Measurements from ENCODE around the gene EFCAB11. TPM values are rescaled to one million over a fixed set of nuclear protein-coding genes. Genes with fewer than 3 reads are reported as not detected.

Gene EFCAB11
- total and polyA plus RNA-seq, 2 experiments from 2014 or later: 7.7 to 24.6 TPM

DNA sequence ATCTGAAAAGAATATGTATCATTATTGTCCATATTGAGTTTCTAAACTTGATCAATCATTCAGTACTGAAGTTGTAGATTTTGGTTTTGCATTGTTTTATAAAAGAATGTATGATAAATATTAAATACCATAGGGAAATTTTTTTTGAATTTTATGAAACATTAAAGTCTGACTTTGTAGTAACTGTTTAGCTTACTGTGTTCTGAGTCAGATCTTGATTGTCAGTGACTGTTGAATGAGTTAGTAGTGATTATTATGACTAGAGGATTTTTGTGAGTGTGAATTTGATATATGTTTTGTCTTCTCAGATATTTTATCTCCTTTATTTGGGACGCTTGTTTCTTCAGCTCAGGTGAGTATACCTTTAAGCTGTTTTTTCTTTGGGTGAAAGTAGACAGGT lies 11.3 kb upstream of the EFCAB11 start:
- Histone ChIP-seq H3K4me3 (no peak overlapping the region), H3K27me3 (ENCODE audit: insufficient read depth) (no peaks in the 10 kb centered on the region), H4K20me1 (replicated peaks; ENCODE audit: insufficient read depth) (peaks cover 16% of the 10 kb centered on the region), H2AFZ (no peak overlapping the region), H3K9me2 (ENCODE audit: insufficient read depth) (no peaks in the 10 kb centered on the region), H3K4me2 (no peak overlapping the region), H3K79me2 (replicated peaks; ENCODE audit: insufficient read depth) (peaks cover 11% of the 10 kb centered on the region), H3K4me1 (ENCODE audit: insufficient read depth) (peaks cover 3% of the 10 kb centered on the region; the same call in 1 of the 2 replicates), H3K36me3 (ENCODE audit: insufficient read depth) (peaks cover 31% of the 10 kb centered on the region), H3F3A (replicated peaks; ENCODE audit: low read depth) (no peaks in the 10 kb centered on the region), H3K27ac (ENCODE audit: low read depth) (no peak overlapping the region)
- TF ChIP-seq ZNF331 (CRISPR knock-in tag; IDR thresholded peaks at IDR 0.05; ENCODE audit: low read depth) (no peak), NANOG (IDR thresholded peaks at IDR 0.05; ENCODE audit: borderline replicate concordance) (no peak)
- no peak for DNase-seq (ENCODE audit: low spot score)
- no peak for ATAC-seq
- Mint-ChIP-seq H3K27me3 (ENCODE audit: insufficient read depth, low read depth, poor library complexity) (peaks cover 7% of the 10 kb centered on the region), H3K4me1 (peaks cover 3% of the 10 kb centered on the region; the same call in 2 of the 3 replicates), H3K36me3 (ENCODE audit: low read depth) (peaks cover 46% of the 10 kb centered on the region), H3K27ac (no peak overlapping the region), H3K4me3 (no peak overlapping the region), H3K9me3 (no peaks in the 10 kb centered on the region)

DNA sequence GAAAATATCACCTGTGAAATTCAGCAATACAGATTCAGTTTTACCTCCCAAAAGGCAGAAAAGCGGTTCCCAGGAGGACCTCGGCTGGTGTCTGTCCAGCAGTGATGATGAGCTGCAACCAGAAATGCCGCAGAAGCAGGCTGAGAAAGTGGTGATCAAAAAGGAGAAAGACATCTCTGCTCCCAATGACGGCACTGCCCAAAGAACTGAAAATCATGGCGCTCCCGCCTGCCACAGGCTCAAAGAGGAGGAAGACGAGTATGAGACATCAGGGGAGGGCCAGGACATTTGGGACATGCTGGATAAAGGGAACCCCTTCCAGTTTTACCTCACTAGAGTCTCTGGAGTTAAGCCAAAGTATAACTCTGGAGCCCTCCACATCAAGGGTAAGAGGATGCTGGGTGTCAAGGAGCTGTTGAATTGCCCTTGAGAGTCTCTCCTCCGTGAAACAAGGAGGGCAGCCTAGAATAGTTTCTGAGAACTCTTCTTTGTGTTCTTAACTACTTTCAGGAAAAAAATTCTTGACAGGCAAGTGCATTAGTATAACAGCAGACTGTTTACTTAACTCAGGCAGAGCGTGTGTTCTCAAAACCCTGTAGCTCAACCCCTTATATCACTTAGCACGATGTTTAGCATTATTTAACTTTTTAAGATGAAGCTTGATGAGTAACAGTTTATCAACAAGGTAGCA lies 8.9 kb upstream of the EFCAB11 start:
- Histone ChIP-seq H3K4me2 (no peak overlapping the region), H3K4me3 (no peak overlapping the region), H3F3A (replicated peaks; ENCODE audit: low read depth) (no peaks in the 10 kb centered on the region), H3K27me3 (ENCODE audit: insufficient read depth) (no peaks in the 10 kb centered on the region), H2AFZ (no peak overlapping the region), H3K36me3 (ENCODE audit: insufficient read depth) (peaks cover 30% of the 10 kb centered on the region), H3K4me1 (ENCODE audit: insufficient read depth) (peaks cover 18% of the 10 kb centered on the region; the same call in 1 of the 2 replicates), H3K27ac (ENCODE audit: low read depth) (no peak overlapping the region), H3K9me2 (ENCODE audit: insufficient read depth) (no peaks in the 10 kb centered on the region), H3K79me2 (replicated peaks; ENCODE audit: insufficient read depth) (peaks cover 25% of the 10 kb centered on the region), H4K20me1 (replicated peaks; ENCODE audit: insufficient read depth) (peaks cover 11% of the 10 kb centered on the region)
- peaks cover 13% of the 10 kb centered on the region for H3K4me1 Mint-ChIP-seq
- peaks cover under 1% of the 10 kb centered on the region; the same call in 2 of the 3 replicates for H3K9me3 Mint-ChIP-seq
- H3K27me3 Mint-ChIP-seq (ENCODE audit: insufficient read depth, low read depth, poor library complexity): peaks cover 7% of the 10 kb centered on the region
- H3K27ac Mint-ChIP-seq: no peak overlapping the region
- H3K4me3 Mint-ChIP-seq: no peak overlapping the region
- DNase-seq (ENCODE audit: low spot score) (no peak), ATAC-seq (no peak)
- H3K36me3 Mint-ChIP-seq (ENCODE audit: low read depth): peaks cover 43% of the 10 kb centered on the region
- TF ChIP-seq JUNB (IDR thresholded peaks at IDR 0.05; ENCODE audit: unreplicated experiment): no peak
- TF ChIP-seq, protein P1, sequence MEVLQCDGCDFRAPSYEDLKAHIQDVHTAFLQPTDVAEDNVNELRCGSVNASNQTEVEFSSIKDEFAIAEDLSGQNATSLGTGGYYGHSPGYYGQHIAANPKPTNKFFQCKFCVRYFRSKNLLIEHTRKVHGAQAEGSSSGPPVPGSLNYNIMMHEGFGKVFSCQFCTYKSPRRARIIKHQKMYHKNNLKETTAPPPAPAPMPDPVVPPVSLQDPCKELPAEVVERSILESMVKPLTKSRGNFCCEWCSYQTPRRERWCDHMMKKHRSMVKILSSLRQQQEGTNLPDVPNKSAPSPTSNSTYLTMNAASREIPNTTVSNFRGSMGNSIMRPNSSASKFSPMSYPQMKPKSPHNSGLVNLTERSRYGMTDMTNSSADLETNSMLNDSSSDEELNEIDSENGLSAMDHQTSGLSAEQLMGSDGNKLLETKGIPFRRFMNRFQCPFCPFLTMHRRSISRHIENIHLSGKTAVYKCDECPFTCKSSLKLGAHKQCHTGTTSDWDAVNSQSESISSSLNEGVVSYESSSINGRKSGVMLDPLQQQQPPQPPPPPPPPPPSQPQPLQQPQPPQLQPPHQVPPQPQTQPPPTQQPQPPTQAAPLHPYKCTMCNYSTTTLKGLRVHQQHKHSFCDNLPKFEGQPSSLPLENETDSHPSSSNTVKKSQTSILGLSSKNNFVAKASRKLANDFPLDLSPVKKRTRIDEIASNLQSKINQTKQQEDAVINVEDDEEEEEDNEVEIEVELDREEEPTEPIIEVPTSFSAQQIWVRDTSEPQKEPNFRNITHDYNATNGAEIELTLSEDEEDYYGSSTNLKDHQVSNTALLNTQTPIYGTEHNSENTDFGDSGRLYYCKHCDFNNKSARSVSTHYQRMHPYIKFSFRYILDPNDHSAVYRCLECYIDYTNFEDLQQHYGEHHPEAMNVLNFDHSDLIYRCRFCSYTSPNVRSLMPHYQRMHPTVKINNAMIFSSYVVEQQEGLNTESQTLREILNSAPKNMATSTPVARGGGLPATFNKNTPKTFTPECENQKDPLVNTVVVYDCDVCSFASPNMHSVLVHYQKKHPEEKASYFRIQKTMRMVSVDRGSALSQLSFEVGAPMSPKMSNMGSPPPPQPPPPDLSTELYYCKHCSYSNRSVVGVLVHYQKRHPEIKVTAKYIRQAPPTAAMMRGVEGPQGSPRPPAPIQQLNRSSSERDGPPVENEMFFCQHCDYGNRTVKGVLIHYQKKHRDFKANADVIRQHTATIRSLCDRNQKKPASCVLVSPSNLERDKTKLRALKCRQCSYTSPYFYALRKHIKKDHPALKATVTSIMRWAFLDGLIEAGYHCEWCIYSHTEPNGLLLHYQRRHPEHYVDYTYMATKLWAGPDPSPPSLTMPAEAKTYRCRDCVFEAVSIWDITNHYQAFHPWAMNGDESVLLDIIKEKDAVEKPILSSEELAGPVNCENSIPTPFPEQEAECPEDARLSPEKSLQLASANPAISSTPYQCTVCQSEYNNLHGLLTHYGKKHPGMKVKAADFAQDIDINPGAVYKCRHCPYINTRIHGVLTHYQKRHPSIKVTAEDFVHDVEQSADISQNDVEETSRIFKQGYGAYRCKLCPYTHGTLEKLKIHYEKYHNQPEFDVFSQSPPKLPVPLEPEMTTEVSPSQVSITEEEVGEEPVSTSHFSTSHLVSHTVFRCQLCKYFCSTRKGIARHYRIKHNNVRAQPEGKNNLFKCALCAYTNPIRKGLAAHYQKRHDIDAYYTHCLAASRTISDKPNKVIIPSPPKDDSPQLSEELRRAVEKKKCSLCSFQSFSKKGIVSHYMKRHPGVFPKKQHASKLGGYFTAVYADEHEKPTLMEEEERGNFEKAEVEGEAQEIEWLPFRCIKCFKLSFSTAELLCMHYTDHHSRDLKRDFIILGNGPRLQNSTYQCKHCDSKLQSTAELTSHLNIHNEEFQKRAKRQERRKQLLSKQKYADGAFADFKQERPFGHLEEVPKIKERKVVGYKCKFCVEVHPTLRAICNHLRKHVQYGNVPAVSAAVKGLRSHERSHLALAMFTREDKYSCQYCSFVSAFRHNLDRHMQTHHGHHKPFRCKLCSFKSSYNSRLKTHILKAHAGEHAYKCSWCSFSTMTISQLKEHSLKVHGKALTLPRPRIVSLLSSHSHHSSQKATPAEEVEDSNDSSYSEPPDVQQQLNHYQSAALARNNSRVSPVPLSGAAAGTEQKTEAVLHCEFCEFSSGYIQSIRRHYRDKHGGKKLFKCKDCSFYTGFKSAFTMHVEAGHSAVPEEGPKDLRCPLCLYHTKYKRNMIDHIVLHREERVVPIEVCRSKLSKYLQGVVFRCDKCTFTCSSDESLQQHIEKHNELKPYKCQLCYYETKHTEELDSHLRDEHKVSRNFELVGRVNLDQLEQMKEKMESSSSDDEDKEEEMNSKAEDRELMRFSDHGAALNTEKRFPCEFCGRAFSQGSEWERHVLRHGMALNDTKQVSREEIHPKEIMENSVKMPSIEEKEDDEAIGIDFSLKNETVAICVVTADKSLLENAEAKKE (CRISPR knock-in tag; IDR thresholded peaks at IDR 0.05): no peak
- no peak for TF ChIP-seq CREB1 (CRISPR knock-in tag; IDR thresholded peaks at IDR 0.05; ENCODE audit: low read depth)
- TF ChIP-seq, protein P2, sequence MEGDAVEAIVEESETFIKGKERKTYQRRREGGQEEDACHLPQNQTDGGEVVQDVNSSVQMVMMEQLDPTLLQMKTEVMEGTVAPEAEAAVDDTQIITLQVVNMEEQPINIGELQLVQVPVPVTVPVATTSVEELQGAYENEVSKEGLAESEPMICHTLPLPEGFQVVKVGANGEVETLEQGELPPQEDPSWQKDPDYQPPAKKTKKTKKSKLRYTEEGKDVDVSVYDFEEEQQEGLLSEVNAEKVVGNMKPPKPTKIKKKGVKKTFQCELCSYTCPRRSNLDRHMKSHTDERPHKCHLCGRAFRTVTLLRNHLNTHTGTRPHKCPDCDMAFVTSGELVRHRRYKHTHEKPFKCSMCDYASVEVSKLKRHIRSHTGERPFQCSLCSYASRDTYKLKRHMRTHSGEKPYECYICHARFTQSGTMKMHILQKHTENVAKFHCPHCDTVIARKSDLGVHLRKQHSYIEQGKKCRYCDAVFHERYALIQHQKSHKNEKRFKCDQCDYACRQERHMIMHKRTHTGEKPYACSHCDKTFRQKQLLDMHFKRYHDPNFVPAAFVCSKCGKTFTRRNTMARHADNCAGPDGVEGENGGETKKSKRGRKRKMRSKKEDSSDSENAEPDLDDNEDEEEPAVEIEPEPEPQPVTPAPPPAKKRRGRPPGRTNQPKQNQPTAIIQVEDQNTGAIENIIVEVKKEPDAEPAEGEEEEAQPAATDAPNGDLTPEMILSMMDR (conservative IDR thresholded peaks at IDR 0.05; ENCODE audit: low read depth in 2 of 2): no peak
- no peak for TF ChIP-seq ZNF331 (CRISPR knock-in tag; IDR thresholded peaks at IDR 0.05; ENCODE audit: low read depth)
- TF ChIP-seq, protein P3, sequence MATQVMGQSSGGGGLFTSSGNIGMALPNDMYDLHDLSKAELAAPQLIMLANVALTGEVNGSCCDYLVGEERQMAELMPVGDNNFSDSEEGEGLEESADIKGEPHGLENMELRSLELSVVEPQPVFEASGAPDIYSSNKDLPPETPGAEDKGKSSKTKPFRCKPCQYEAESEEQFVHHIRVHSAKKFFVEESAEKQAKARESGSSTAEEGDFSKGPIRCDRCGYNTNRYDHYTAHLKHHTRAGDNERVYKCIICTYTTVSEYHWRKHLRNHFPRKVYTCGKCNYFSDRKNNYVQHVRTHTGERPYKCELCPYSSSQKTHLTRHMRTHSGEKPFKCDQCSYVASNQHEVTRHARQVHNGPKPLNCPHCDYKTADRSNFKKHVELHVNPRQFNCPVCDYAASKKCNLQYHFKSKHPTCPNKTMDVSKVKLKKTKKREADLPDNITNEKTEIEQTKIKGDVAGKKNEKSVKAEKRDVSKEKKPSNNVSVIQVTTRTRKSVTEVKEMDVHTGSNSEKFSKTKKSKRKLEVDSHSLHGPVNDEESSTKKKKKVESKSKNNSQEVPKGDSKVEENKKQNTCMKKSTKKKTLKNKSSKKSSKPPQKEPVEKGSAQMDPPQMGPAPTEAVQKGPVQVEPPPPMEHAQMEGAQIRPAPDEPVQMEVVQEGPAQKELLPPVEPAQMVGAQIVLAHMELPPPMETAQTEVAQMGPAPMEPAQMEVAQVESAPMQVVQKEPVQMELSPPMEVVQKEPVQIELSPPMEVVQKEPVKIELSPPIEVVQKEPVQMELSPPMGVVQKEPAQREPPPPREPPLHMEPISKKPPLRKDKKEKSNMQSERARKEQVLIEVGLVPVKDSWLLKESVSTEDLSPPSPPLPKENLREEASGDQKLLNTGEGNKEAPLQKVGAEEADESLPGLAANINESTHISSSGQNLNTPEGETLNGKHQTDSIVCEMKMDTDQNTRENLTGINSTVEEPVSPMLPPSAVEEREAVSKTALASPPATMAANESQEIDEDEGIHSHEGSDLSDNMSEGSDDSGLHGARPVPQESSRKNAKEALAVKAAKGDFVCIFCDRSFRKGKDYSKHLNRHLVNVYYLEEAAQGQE (IDR thresholded peaks at IDR 0.05; ENCODE audit: unreplicated experiment): no peak
- no peak for TF ChIP-seq NANOG (IDR thresholded peaks at IDR 0.05; ENCODE audit: borderline replicate concordance)

Data from GM23338 (cell line).